Activated CD8-positive, alpha-beta T cell treated with anti-CD3 and anti-CD28 coated beads for 36 hours (primary cell): Measurements from ENCODE around the gene ZNF697. TPM values are rescaled to one million over a fixed set of nuclear protein-coding genes. Genes with fewer than 3 reads are reported as not detected.

Experiments used
- ATAC-seq: fragments of 200-7000 bp; cut with Tn5 transposase; one replicate; pipeline ENCODE4 v1.10.0; 2021; ENCODE audit warnings: mild to moderate bottlenecking, moderate library complexity
- CTCF ChIA-PET: fragments of 350-600 bp; sonication (Branson Sonifier 250); formaldehyde crosslinking; loops from one replicate; lab custom pipeline; 2021; ENCODE audit warnings: antibody characterized with exemption; lab: Charles Lee
- POLR2A ChIA-PET: fragments of 350-600 bp; sonication (Branson Sonifier 250); formaldehyde crosslinking; loops from one replicate; lab custom pipeline; 2021; ENCODE audit warnings: antibody characterized with exemption; lab: Charles Lee
- DNase-seq: peaks from one replicate; pipeline ENCODE4 v3.0.0-alpha.2; 2020
- H3K27ac Mint-ChIP-seq: one replicate; pipeline ENCODE4 v1.8.0; 2021; ENCODE audit warnings: mild to moderate bottlenecking, mixed read lengths
- H3K27me3 Mint-ChIP-seq: one replicate; pipeline ENCODE4 v1.8.0; 2021; ENCODE audit warnings: mixed read lengths
- H3K36me3 Mint-ChIP-seq: one replicate; pipeline ENCODE4 v1.8.0; 2021; ENCODE audit warnings: low read depth, mixed read lengths
- H3K4me1 Mint-ChIP-seq: one replicate; pipeline ENCODE4 v1.8.0; 2021; ENCODE audit warnings: low read depth, mixed read lengths
- H3K4me3 Mint-ChIP-seq: one replicate; pipeline ENCODE4 v1.8.0; 2021; ENCODE audit warnings: mild to moderate bottlenecking, moderate library complexity, mixed read lengths
- H3K9me3 Mint-ChIP-seq: one replicate; pipeline ENCODE4 v1.8.0; 2021; ENCODE audit warnings: mixed read lengths
- CTCF ChIP-seq: fragments of 200-600 bp; IDR thresholded peaks from one replicate; pipeline ENCODE4 v1.8.0; 2022; ENCODE audit warnings: antibody characterized with exemption, mild to moderate bottlenecking
- intact Hi-C: fragments of 100-400 bp; cut with micrococcal nuclease; formaldehyde crosslinking; loops from one replicate; pipeline ENCODE4 v1.10.0; 2022
- total RNA-seq, 2 experiments: library from RNA; stranded (reverse); gene quantifications; one replicate each; pipeline ENCODE4 v1.2.3, GENCODE V29; 2021

ZNF697 gene
- total RNA-seq, 2 experiments from 2014 or later, result 0.20 to 0.38 TPM

DNA sequence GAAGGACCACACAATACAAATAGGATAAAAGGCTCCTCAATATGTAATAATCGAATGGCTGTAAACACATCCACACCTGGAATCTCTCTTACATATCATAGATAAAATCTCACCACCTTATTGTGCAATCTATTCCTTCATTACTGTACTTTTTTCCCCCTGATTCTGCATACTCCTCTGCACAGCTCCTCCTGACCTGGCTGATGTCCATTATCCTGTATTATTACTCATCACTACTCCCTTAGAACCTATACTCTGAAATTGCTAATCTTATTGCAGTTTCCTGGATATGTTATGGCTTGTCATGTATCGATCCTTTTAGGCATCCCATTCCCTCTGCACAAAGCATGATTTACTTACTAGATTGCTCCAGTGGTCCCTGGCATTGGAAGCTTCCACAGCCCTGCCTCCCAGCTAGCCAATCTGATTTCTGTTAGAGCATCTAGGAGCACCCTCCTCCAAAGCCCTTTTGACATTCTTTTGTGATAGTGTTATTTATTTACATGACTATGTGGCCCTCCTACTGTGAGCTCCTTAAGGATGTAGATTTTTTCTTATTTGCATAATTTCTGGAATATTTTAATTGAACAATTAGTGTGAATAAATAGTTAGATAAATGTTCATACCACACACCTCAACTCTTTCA lies 39.5 kb upstream of the ZNF697 start:
- DNase-seq (no peak), ATAC-seq (no peak)
- POLR2A ChIA-PET, result no interaction called here
- no peaks in the 10 kb centered on the region for H3K27me3 Mint-ChIP-seq
- H3K36me3 Mint-ChIP-seq, result no peaks in the 10 kb centered on the region
- H3K9me3 Mint-ChIP-seq, result no peaks in the 10 kb centered on the region
- no peak for TF ChIP-seq CTCF
- H3K4me1 Mint-ChIP-seq, result no peaks in the 10 kb centered on the region
- intact Hi-C loops, result no loop called here
- H3K27ac Mint-ChIP-seq, result no peak overlapping the region
- CTCF ChIA-PET, result interaction anchor here (7.0 kb wide), 1 partner anchor 11 kb away, joined by 66 read pairs; no protein-coding TSS in a partner anchor
- H3K4me3 Mint-ChIP-seq, result no peak overlapping the region

DNA sequence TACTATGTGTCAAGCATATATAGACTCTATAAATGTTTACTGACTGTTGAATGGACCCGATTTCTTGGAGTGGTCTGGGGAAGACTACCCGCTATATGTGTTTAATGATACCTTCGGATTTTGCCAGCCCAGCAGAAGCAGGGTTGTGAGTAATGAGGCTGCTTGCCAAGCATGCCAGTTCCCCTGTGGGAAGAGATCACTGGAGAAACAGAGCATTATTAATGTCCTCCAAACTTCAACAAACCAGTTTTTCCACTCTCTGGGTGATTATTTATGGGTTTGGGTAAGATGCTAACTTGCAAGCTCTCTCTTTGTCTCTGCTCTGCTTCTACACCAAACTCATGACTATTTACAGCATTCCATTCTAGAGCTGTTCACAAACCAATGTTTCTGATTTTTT lies 38.6 kb upstream of the ZNF697 start:
- no peaks in the 10 kb centered on the region for H3K9me3 Mint-ChIP-seq
- H3K4me1 Mint-ChIP-seq, result no peaks in the 10 kb centered on the region
- ChIA-PET CTCF (interaction anchor here (7.0 kb wide), 1 partner anchor 10 kb away, joined by 66 read pairs; no protein-coding TSS in a partner anchor), POLR2A (no interaction called here)
- no peaks in the 10 kb centered on the region for H3K36me3 Mint-ChIP-seq
- H3K27me3 Mint-ChIP-seq, result no peaks in the 10 kb centered on the region
- ATAC-seq, result no peak
- TF ChIP-seq CTCF, result no peak
- DNase-seq, result no peak
- H3K27ac Mint-ChIP-seq, result no peak overlapping the region
- H3K4me3 Mint-ChIP-seq, result no peak overlapping the region
- intact Hi-C loops, result no loop called here

DNA sequence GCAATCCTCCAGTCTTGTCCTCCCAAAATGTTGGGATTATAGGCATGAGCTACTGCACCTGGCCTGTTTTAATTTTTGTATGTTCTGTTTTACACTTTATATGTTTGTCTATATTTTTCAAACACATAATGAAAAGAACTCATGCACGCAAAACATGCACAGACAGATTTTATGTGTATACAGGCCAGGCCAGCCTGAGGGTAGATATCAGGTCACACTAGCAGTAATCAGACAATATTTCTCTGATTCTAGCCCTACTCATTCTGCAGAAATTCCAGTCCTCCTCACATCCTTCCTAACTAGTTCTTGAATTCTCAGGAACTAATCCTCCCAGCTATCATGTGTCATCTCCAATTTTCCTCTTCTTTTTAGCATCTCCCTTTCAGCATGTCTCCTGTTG lies 35.8 kb upstream of the ZNF697 start:
- Mint-ChIP-seq H3K4me1 (no peaks in the 10 kb centered on the region), H3K27ac (no peak overlapping the region), H3K27me3 (no peaks in the 10 kb centered on the region), H3K36me3 (no peaks in the 10 kb centered on the region), H3K9me3 (no peaks in the 10 kb centered on the region), H3K4me3 (no peak overlapping the region)
- no peak for ATAC-seq
- intact Hi-C loops, result no loop called here
- TF ChIP-seq CTCF, result no peak
- no peak for DNase-seq
- ChIA-PET CTCF (interaction anchor here (7.0 kb wide), 1 partner anchor 8 kb away, joined by 66 read pairs; no protein-coding TSS in a partner anchor), POLR2A (interaction anchor here (0.6 to 0.9 kb wide), 2 partner anchors 33 to 46 kb away, joined by 3 read pairs; no protein-coding TSS in a partner anchor)

DNA sequence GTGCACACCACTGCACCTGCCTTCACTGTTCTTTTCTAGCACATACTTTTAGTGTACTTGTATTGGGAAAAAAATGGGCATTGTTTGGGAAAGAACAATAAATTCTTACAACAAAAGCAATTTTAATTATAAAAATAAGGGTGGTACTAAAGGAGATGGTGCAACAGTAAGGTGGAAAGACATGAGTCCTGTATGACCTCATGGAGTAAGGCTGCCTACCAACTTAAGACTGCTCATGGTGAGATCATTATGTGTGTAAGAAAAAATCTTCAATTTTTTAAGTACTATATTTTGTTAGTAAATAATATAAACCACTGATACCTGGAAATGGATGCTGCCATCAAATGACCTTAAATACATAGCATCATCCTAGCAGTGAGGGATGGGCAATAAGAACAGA lies 34.1 kb upstream of the ZNF697 start:
- CTCF ChIA-PET, result no interaction called here
- intact Hi-C loops, result no loop called here
- no peak for ATAC-seq

More for the DNA sequence above, 34.1 kb upstream of the ZNF697 start:
- peaks cover 2% of the 10 kb centered on the region for H3K27me3 Mint-ChIP-seq
- no peak overlapping the region for H3K27ac Mint-ChIP-seq
- H3K4me3 Mint-ChIP-seq, result no peak overlapping the region
- POLR2A ChIA-PET, result no interaction called here
- no peaks in the 10 kb centered on the region for H3K9me3 Mint-ChIP-seq
- DNase-seq, result no peak
- no peaks in the 10 kb centered on the region for H3K4me1 Mint-ChIP-seq
- no peak for TF ChIP-seq CTCF
- H3K36me3 Mint-ChIP-seq, result no peaks in the 10 kb centered on the region
